ENCODE data around the gene ADAMTS2.

ADAMTS2 gene

GRCh38 chr5:179275381-179275878 lies 69.8 kb downstream of the ADAMTS2 start:
- no peak for DNase-seq

DNA sequence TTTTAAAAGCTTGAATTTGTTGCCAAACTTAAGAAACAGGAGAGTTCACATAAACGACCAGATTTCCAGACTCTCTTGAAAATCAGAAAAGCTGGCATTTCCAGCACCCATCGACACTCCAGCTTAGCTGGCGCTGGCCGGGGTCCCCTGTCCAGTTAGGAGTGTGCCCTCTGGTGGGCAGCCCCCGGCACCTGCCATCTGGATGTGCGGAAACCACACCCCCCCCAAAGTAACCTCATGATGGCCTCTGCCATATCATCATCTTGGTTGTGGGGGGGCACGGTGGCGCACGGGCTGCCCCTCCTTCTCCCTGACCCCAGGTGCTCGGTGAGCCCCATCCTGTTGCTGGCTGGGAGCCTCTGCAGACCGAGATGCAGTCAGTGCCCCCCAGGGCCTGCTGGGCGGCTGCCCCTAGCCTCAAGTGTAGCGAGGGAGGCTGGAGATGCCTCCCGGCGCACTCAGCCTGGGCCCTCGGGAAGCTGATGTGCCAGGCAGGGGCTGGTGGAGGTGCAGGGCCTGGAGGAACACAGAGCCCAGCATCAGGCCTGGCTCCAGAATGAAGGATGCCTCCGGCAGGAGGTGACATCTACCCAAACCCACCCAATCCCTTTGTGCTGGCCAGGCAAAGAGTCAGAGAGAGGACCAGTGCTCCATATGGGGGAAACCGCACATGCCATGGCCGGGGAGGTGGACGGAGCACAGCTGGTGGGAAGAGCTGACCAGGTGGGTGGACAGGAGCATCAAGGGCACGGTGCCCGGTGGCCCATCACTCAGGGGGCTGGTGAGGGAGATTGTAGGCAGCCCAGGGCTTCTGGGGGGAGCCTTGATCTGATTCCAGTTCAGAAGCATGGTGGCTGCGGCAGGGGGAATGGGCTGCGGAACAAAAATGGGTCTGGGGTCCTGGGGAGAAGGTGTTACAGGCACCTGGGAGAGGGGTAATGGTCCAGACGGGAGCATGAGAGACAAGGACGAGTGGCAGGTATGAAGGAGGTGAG lies 70.6 kb downstream of the ADAMTS2 start:
- no peak for DNase-seq

DNA sequence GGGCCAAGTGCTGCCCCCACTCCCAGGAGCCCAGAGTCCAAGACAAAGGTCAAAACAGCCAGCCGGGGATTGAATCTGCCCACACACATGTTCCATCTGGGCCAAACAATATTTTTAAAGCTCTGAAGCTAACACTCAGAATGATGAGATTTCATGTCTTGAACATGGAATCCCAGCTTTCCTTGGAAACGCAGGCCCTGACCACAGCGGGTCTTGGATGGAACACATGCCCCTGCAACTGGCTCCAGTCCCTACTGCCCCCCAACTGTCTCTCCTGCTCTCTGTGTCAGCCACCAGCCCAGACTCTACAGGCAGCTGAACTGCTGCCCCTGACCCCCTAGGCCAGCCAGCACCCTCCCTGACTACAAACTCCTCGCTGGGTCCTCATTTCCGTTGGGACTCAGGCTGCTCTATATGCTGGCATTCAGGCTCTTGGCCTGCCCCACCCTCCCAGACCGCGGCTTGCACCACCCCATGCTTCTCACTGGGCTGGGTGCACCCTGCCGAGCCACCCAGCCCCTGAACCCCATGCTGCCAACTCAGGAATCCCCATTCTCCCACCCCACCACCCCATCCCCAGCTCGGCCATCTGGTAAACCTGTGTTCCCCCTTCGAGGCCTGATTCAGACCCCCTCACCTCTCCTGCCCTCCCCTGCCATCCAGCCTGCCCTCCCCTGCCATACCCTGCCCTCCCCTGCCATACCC lies 71.7 kb downstream of the ADAMTS2 start:
- DNase-seq = no peak

DNA sequence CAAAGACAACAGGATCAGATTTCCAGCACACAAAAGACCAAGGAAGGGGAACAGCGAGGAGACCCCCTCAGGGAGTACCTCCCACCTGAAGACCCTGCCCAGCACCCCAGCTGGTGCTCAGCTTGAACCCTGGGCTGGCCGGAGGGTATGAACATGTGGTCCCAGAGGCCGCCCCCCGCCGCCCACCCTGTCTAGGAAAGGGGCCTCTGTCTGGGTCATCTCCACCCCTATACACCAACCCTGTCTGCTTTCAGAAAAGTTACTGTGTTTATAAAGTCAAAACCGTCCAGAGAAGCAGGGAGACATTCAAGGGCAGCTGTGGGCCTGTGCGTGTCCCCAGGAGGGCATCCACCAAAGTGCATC lies 72.2 kb downstream of the ADAMTS2 start:
- DNase-seq = no peak

- DNase-seq = no peak
Measured at GRCh38 chr5:179272326-179273072, 72.8 kb downstream of the ADAMTS2 start.

- no peak for DNase-seq
Measured at GRCh38 chr5:179271821-179272325, 73.4 kb downstream of the ADAMTS2 start.

DNA sequence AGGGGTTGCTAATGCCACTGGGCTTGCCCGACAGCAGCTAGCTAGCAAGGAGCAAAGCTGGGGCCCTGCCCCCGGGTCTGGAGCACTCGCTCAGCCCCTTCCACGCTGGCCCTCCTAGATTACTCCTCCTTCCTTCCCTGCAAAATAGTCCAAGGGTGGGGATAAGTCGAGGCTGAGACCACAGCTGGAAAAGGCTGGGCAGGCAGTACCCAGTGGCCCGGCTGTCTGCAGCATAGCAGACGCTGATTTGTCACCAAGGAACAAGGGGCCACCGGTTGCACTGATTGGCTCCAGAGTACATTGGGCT lies 73.9 kb downstream of the ADAMTS2 start:
- DNase-seq = no peak

DNA sequence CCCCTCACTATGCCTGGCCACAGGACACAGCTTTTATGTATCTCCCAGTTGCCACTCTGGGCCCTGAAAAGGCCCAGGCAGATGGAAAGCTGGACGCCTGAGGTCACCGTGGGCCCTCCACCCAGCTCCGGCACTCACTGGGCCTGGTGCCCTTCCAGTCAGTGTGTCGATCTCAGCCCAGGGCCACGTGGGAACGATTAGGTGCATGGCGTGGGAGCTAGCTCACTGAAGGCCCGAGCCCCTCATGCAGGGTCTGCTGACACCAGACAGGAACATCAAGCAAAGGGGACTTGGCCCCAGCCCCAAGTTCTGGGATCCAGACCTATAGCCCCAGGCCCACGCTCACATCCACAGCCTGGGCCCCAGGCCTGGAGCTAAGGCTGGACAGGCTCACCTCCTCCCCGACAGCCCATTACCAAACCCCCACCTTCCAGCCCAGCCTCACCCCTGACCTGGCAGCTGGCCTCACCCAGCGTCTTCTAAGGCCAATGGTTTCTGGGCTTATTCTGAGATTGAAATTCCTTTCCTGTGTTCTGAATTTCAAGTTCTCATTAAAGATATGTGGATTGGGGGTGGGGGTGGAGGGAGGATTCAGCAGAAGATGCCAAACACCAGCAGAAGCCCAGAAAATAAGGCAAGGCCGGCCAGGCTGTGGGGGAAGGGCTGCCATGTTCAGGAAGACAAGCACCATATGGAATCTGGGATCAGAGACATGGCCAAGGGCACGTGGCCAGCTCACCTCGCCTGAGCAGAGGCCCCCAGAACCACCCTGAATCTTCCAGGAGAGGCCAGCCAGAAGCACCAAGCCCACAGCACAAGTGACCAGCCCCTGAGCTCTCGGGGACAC lies 74.5 kb downstream of the ADAMTS2 start:
- DNase-seq = no peak

DNA sequence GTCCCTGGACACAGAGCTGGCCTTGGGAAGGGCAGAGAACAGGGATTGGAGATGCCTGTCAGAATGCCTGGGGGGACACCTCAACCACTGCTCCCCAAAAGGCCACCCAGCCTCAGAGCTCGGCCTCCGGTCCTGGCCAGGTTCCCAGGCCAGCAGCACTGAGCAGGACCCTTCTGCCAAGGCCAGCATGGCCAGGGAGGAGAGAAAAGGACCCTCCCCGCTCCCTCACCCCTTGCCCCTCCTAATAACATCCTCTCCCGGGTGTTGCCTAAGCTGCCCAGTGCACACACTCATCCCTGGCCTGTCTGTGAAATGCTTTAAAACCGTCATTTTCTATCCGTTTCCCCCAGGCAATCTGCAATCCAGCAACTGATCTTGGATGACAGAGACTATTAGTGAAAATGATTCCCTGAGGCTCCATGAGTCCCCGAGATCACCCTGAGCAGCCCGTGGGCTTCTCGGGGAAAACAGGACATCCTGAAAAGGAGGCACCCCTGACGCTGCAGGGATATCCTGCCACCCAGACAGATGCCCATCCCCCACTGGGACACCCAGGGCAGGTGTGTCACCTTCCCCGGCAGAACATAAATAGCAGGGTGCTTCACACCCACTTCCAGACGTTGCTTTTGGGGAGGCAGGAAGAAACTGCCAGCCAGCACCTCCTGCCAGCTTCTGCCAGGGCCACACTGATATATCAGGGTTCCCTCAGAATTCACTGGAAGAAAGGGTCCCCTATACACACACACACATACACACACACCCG lies 75.3 kb downstream of the ADAMTS2 start:
- no peak for DNase-seq

DNA sequence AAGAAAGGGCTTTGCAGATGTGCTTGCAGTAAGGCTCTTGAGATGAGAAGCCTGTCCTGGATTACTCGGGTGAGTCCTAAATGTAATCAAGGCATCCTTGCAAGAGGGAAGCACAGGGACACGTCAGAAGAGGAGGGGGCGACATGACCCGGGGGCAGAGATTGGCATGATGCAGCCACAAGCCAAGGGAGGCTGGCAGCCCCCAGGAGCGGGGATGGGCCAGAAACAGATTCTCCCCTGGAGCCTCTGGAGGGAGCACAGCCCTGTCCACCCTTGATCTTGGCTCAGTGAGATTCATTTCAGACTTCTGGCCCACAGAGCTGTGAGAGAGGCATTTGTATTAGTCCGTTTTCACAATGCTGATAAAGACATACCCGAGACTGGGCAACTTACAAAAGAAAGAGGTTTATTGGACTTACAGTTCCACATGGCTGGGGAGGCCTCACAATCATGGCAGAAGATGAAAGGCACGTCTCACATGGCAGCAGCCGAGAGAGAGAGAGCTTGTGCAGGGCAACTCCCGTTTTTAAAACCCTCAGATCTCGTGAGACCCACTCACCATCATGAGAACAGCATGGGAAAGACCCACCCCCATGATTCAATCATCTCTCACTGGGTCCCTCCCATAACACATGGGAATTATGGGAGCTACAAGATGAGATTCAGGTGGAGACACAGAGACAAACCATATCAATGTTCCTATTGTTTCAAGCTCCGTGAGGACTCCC lies 76.1 kb downstream of the ADAMTS2 start:
- no peak for DNase-seq

- no peak for DNase-seq
Measured at GRCh38 chr5:179268399-179268952, 76.8 kb downstream of the ADAMTS2 start.

- DNase-seq = no peak
Measured at GRCh38 chr5:179267671-179268083, 77.6 kb downstream of the ADAMTS2 start.

DNA sequence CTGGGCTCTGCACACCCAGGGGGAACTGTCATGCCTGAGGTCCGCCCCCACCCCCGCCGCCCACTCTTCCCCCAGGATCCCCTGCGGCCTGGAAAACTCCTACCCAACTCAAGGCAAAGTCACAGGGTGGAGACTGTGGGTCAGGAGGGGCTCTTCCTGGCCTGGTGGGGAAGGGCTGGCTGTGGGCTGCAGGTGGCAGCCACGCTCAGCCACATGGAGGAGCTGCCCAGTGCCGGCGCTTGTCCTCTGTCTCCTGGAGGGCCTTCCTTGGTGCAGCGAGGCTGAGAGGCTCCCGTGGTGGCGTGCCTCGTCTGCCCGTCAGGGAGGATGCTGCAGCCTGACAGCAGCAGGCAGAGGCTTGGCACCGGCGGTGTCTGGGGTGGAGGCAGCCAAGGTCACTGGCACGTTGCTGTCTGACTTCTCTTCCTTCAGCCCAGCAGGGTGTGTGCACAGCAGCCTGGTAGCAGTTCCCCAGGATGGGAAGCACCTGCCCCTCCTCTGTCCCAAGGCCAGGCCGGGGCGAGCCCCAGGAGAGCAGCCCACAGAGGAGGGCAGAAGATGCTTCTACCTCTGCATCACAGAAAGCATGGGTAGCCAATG lies 78.1 kb downstream of the ADAMTS2 start:
- DNase-seq = no peak

DNA sequence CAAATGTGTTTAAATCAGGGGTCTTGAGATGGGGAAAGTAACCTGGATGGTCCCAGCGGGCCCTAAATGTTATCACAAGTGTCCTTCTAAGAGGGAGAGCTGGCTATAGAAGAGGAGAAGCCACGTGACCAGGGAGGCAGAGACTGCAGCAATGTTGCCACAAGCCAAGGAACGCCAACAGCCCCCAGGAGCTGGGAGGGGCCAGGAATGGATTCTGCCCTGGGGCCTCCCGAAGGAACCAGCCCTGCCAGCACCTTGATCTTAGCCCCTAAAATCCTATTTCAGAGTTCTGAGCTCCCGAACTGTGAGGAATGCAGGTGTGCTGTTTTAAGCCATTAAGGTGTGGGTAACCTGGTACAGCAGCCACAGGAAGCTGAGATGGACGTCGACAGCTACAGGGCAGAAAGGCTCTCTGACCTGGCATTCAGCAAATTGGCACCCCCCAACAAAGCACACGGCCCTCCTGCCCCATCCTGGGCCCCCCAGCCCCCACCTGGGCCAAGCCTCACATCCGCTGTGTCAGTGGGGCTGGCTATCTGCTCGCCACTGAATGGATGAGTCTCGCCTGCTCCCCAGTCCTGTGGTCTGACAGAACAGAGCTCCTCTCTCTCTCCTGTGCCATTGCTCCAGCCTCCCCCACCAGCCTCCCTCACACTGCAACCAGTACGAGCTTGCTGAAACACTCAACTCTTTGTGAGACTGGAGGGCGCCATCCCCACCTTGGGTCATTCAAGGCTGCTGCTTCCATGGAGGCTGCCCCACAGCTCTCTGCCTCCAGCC lies 78.8 kb downstream of the ADAMTS2 start:
- no peak for DNase-seq

GRCh38 chr5:179265514-179266290 lies 79.6 kb downstream of the ADAMTS2 start:
- DNase-seq = no peak

DNA sequence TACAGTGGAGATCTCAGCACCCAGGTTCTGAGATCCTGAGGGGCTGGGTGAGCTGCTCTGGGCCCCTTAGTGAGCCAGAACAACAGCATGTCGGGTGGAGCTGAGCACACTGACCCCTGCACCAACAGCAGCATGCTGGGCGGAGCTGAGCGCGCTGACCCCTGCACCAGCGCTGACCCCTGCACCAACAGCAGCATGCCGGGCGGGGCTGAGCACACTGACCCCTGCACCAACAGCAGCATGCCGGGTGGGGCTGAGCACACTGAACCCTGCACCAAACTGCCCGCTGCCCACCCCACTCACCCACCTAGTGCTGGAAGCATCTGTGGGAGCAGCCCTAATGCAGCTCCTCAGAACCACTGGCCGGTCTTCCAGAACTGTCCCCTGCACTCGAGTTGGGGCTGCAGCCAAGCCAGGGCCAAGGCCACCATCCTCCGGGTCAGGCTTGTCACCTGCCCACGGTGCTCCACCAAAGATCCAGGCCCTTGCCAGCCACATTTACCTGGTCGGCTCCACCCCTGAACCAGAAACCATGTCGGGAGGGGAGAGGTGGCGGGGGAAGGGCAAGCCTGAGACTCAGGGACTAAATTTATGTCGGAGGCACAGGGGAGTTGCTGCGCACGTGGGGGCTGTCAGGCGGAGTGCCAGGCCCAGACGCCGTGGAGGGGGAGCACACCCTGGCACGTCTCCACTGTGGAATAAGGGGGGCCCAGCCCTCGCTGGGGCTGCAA lies 80.3 kb downstream of the ADAMTS2 start:
- no peak for DNase-seq

- no peak for DNase-seq
Measured at GRCh38 chr5:179264053-179264782, 81.0 kb downstream of the ADAMTS2 start.

All from suppressor macrophage treated with lipopolysaccharide for 4 hours (primary cell).